Activated T-helper 1 cell treated with anti-CD3 and anti-CD28 coated beads, Interleukin-12 subunit alpha, Interleukin-12 subunit beta, Interleukin-2, Interleukin-4 antibody, amounts not matched to agents 30 ng/mL and 10 ng/mL and 1 ng/mL, durations not matched to agents 14 hours and 24 hours and 36 hours (primary cell): ENCODE data around the gene TSPAN4. TPM values are rescaled to one million over a fixed set of nuclear protein-coding genes. Genes with fewer than 3 reads are reported as not detected.

Experiments used
- DNase-seq: peaks from one replicate; pipeline ENCODE4 v3.0.0; 2021; ENCODE audit warnings: low spot score
- H3K27ac Mint-ChIP-seq: one replicate; pipeline ENCODE4 v1.8.0; 2021; ENCODE audit warnings: mild to moderate bottlenecking, mixed read lengths
- H3K27me3 Mint-ChIP-seq: one replicate; pipeline ENCODE4 v1.8.0; 2022; ENCODE audit warnings: mild to moderate bottlenecking, moderate library complexity, mixed read lengths; ENCODE audit not compliant: insufficient read depth
- H3K36me3 Mint-ChIP-seq: one replicate; pipeline ENCODE4 v1.8.0; 2021; ENCODE audit warnings: low read depth, mixed read lengths
- H3K4me1 Mint-ChIP-seq: one replicate; pipeline ENCODE4 v1.8.0; 2021; ENCODE audit warnings: low read depth, mixed read lengths
- H3K4me3 Mint-ChIP-seq: one replicate; pipeline ENCODE4 v1.8.0; 2021; ENCODE audit warnings: mild to moderate bottlenecking, moderate library complexity, mixed read lengths
- H3K9me3 Mint-ChIP-seq: one replicate; pipeline ENCODE4 v1.8.0; 2021; ENCODE audit warnings: mixed read lengths
- intact Hi-C: fragments of 100-400 bp; cut with micrococcal nuclease; formaldehyde crosslinking; loops from one replicate; pipeline ENCODE4 v1.15.1; 2024
- total RNA-seq: library from RNA; stranded (reverse); gene quantifications from 2 replicates; pipeline ENCODE4 v1.2.3, GENCODE V29; 2022

TSPAN4 gene
- total RNA-seq, 1 donor from 2014 or later = 12.8 TPM

- Mint-ChIP-seq H3K27ac (no peak overlapping the region), H3K4me1 (no peaks in the 10 kb centered on the region), H3K9me3 (no peaks in the 10 kb centered on the region), H3K4me3 (no peak overlapping the region), H3K27me3 (no peaks in the 10 kb centered on the region), H3K36me3 (no peaks in the 10 kb centered on the region)
- DNase-seq = no peak
- intact Hi-C loops = no loop called here
These were observed 50.5 kb downstream of the TSPAN4 start for GRCh38 chr11:893008-893654.

GRCh38 chr11:894575-895201 lies 52.0 kb downstream of the TSPAN4 start:
- intact Hi-C loops = no loop called here
- Mint-ChIP-seq H3K27ac (no peak overlapping the region), H3K36me3 (no peaks in the 10 kb centered on the region), H3K27me3 (no peaks in the 10 kb centered on the region), H3K9me3 (no peaks in the 10 kb centered on the region), H3K4me3 (no peak overlapping the region), H3K4me1 (no peaks in the 10 kb centered on the region)
- DNase-seq = no peak

GRCh38 chr11:895331-896110 lies 52.9 kb downstream of the TSPAN4 start:
- Mint-ChIP-seq H3K36me3 (peaks cover 2% of the 10 kb centered on the region), H3K4me1 (no peaks in the 10 kb centered on the region), H3K27ac (no peak overlapping the region), H3K27me3 (no peaks in the 10 kb centered on the region), H3K9me3 (no peaks in the 10 kb centered on the region), H3K4me3 (no peak overlapping the region)
- intact Hi-C loops = no loop called here
- no peak for DNase-seq

GRCh38 chr11:897253-898142 lies 54.8 kb downstream of the TSPAN4 start:
- H3K4me1 Mint-ChIP-seq = peaks cover 6% of the 10 kb centered on the region
- H3K27ac Mint-ChIP-seq = no peak overlapping the region
- intact Hi-C loops = no loop called here
- peaks cover 13% of the 10 kb centered on the region for H3K36me3 Mint-ChIP-seq
- no peaks in the 10 kb centered on the region for H3K27me3 Mint-ChIP-seq
- no peaks in the 10 kb centered on the region for H3K9me3 Mint-ChIP-seq
- H3K4me3 Mint-ChIP-seq = no peak overlapping the region
- DNase-seq = no peak

- Mint-ChIP-seq H3K9me3 (no peaks in the 10 kb centered on the region), H3K27ac (no peak overlapping the region), H3K36me3 (peaks cover 19% of the 10 kb centered on the region), H3K27me3 (no peaks in the 10 kb centered on the region), H3K4me3 (no peak overlapping the region), H3K4me1 (peaks cover 6% of the 10 kb centered on the region)
- intact Hi-C loops = no loop called here
- DNase-seq = no peak
These were observed 55.5 kb downstream of the TSPAN4 start for GRCh38 chr11:898143-898511.

GRCh38 chr11:898540-899190 lies 56.0 kb downstream of the TSPAN4 start:
- no peak for DNase-seq
- Mint-ChIP-seq H3K4me1 (peaks cover 6% of the 10 kb centered on the region), H3K9me3 (no peaks in the 10 kb centered on the region), H3K27ac (no peak overlapping the region), H3K27me3 (no peaks in the 10 kb centered on the region), H3K36me3 (peaks cover 20% of the 10 kb centered on the region), H3K4me3 (no peak overlapping the region)
- intact Hi-C loops = no loop called here

GRCh38 chr11:899724-900123 lies 57.1 kb downstream of the TSPAN4 start:
- no peak for DNase-seq
- intact Hi-C loops = no loop called here
- Mint-ChIP-seq H3K36me3 (peaks cover 25% of the 10 kb centered on the region), H3K9me3 (no peaks in the 10 kb centered on the region), H3K27me3 (no peaks in the 10 kb centered on the region), H3K4me1 (peaks cover 6% of the 10 kb centered on the region), H3K27ac (no peak overlapping the region), H3K4me3 (no peak overlapping the region)

GRCh38 chr11:900545-900944 lies 57.9 kb downstream of the TSPAN4 start:
- intact Hi-C loops = no loop called here
- peaks cover 6% of the 10 kb centered on the region for H3K4me1 Mint-ChIP-seq
- no peak overlapping the region for H3K27ac Mint-ChIP-seq
- DNase-seq = no peak
- no peaks in the 10 kb centered on the region for H3K27me3 Mint-ChIP-seq
- no peaks in the 10 kb centered on the region for H3K9me3 Mint-ChIP-seq
- H3K4me3 Mint-ChIP-seq = no peak overlapping the region
- H3K36me3 Mint-ChIP-seq = peaks cover 26% of the 10 kb centered on the region

GRCh38 chr11:901452-902061 lies 58.9 kb downstream of the TSPAN4 start:
- DNase-seq = no peak
- H3K4me3 Mint-ChIP-seq = no peak overlapping the region
- H3K36me3 Mint-ChIP-seq = peaks cover 27% of the 10 kb centered on the region
- H3K27ac Mint-ChIP-seq = no peak overlapping the region
- intact Hi-C loops = no loop called here
- H3K27me3 Mint-ChIP-seq = no peaks in the 10 kb centered on the region
- H3K4me1 Mint-ChIP-seq = peaks cover 6% of the 10 kb centered on the region
- H3K9me3 Mint-ChIP-seq = no peaks in the 10 kb centered on the region

GRCh38 chr11:904380-904779 lies 61.7 kb downstream of the TSPAN4 start:
- no peak for DNase-seq
- Mint-ChIP-seq H3K27ac (no peak overlapping the region), H3K9me3 (no peaks in the 10 kb centered on the region), H3K36me3 (peaks cover 33% of the 10 kb centered on the region), H3K4me3 (no peak overlapping the region), H3K27me3 (no peaks in the 10 kb centered on the region), H3K4me1 (peaks cover 18% of the 10 kb centered on the region)
- intact Hi-C loops = no loop called here

GRCh38 chr11:905952-906351 lies 63.3 kb downstream of the TSPAN4 start:
- H3K36me3 Mint-ChIP-seq = peaks cover 31% of the 10 kb centered on the region

GRCh38 chr11:907668-908067 lies 65.0 kb downstream of the TSPAN4 start:
- H3K36me3 Mint-ChIP-seq = peaks cover 19% of the 10 kb centered on the region
- no peak for DNase-seq
- intact Hi-C loops = no loop called here
- H3K27me3 Mint-ChIP-seq = no peaks in the 10 kb centered on the region
- peak overlapping the region; percentile 51 for H3K4me3 Mint-ChIP-seq
- no peaks in the 10 kb centered on the region for H3K9me3 Mint-ChIP-seq
- H3K4me1 Mint-ChIP-seq = peaks cover 18% of the 10 kb centered on the region
- H3K27ac Mint-ChIP-seq = no peak overlapping the region

More at GRCh38 chr11:905952-906351, 63.3 kb downstream of the TSPAN4 start:
- H3K4me1 Mint-ChIP-seq = peaks cover 19% of the 10 kb centered on the region
- H3K27ac Mint-ChIP-seq = no peak overlapping the region
- intact Hi-C loops = no loop called here
- no peak overlapping the region for H3K4me3 Mint-ChIP-seq
- no peak for DNase-seq
- no peaks in the 10 kb centered on the region for H3K9me3 Mint-ChIP-seq
- H3K27me3 Mint-ChIP-seq = no peaks in the 10 kb centered on the region
